A549 (cell line): Measurements from ENCODE around the gene BMI1. TPM values are rescaled to one million over a fixed set of nuclear protein-coding genes. Genes with fewer than 3 reads are reported as not detected.

ENCODE experiments used
- ATAC-seq, 2 experiments: fragments of 200-7000 bp in 1 of 2; fragments of >200 bp in 1 of 2; cut with Nextera tagmentation in 1 of 2; cut with Tn5 transposase in 1 of 2; 3 replicates each; pipeline versions ENCODE4 v1.8.0 to v1.9.1; 2018 to 2020; ENCODE audit warnings: mild to moderate bottlenecking in 1 of 2, moderate library complexity in 1 of 2
- CTCF ChIA-PET: fragments of 300-600 bp; sonication (Branson Sonifier 250); formaldehyde crosslinking; extraction: SDS; loops from one replicate; lab custom pipeline; 2021; ENCODE audit warnings: antibody characterized with exemption, inconsistent platforms; lab: Yijun Ruan, JAX
- POLR2A ChIA-PET: fragments of 350-600 bp; formaldehyde crosslinking; extraction: SDS; loops from one replicate; lab custom pipeline; 2021; ENCODE audit warnings: antibody characterized with exemption, inconsistent platforms; lab: Yijun Ruan, JAX
- DNase-seq, 2 experiments: peaks; one replicate each; pipeline versions ENCODE4 v3.0.0 to v3.0.0-alpha.2; 2011 to 2016; ENCODE audit warnings: low read depth in 1 of 2, low spot score in 1 of 2
- FAIRE-seq: peaks from 2 replicates; lab custom pipeline; 2011; peaks lifted over from hg19 to GRCh38; lab: Jason Lieb, UNC
- H3K27ac ChIP-seq, 2 experiments: fragments of >200 bp; sonication (Bioruptor Twin); formaldehyde crosslinking; 3 replicates each; pipeline ENCODE4 v1.5.1; 2016 to 2017
- H3K4me1 ChIP-seq: fragments of >200 bp; sonication (Bioruptor Twin); formaldehyde crosslinking; 3 replicates; pipeline ENCODE4 v1.6.1; 2016
- H3K4me2 ChIP-seq: fragments of >200 bp; sonication (Bioruptor Twin); formaldehyde crosslinking; 3 replicates; pipeline ENCODE4 v1.6.1; 2016
- H3K4me3 ChIP-seq: fragments of >200 bp; sonication (Bioruptor Twin); formaldehyde crosslinking; 3 replicates; pipeline ENCODE4 v1.5.1; 2016
- H3K9me3 ChIP-seq: fragments of >200 bp; sonication (Bioruptor Twin); formaldehyde crosslinking; 3 replicates; pipeline ENCODE4 v1.6.1; 2016
- BHLHE40 ChIP-seq: IDR thresholded peaks from 2 replicates; pipeline ENCODE4 v1.6.1; 2012; ENCODE audit warnings: low read depth, low read length, inconsistent platforms
- CBX8 ChIP-seq: fragments of 200-600 bp; sonication (generic); IDR thresholded peaks from 2 replicates; pipeline ENCODE4 v1.6.1; 2016
- CHD2 ChIP-seq: fragments of 150-350 bp; IDR thresholded peaks from 2 replicates; pipeline ENCODE4 v1.6.1; 2014; ENCODE audit warnings: low read length; ENCODE audit not compliant: partially characterized antibody
- CHD4 ChIP-seq: fragments of 200-600 bp; sonication (generic); IDR thresholded peaks from 2 replicates; pipeline ENCODE4 v1.6.1; 2016; ENCODE audit warnings: antibody characterized with exemption, mild to moderate bottlenecking, borderline replicate concordance
- EHMT2 ChIP-seq: fragments of 200-600 bp; sonication (generic); IDR thresholded peaks from 2 replicates; pipeline ENCODE4 v1.6.1; 2016; ENCODE audit warnings: antibody characterized with exemption, low read depth, mild to moderate bottlenecking, moderate library complexity
- FOSB ChIP-seq: fragments of 250-450 bp; sonication (Bioruptor Pico); IDR thresholded peaks from 2 replicates; pipeline ENCODE4 v1.5.0; 2020; ENCODE audit warnings: mild to moderate bottlenecking, moderate library complexity
- FOXS1 ChIP-seq: fragments of 250-450 bp; sonication (Bioruptor Pico); IDR thresholded peaks from 2 replicates; pipeline ENCODE4 v1.5.0; 2020; ENCODE audit warnings: mild to moderate bottlenecking, moderate library complexity
- HDAC2 ChIP-seq: fragments of 200-600 bp; sonication (generic); IDR thresholded peaks from 2 replicates; pipeline ENCODE4 v1.6.1; 2016
- HOXA7 ChIP-seq: fragments of 250-450 bp; sonication (Bioruptor Pico); IDR thresholded peaks from 2 replicates; pipeline ENCODE4 v1.5.0; 2020; ENCODE audit warnings: mild to moderate bottlenecking, moderate library complexity
- HOXB13 ChIP-seq: fragments of 250-450 bp; sonication (Bioruptor Pico); IDR thresholded peaks from 2 replicates; pipeline ENCODE4 v1.5.0; 2020; ENCODE audit warnings: low read depth, mild to moderate bottlenecking, moderate library complexity
- HOXB5 ChIP-seq: fragments of 250-450 bp; sonication (Bioruptor Pico); IDR thresholded peaks from 2 replicates; pipeline ENCODE4 v1.5.0; 2020; ENCODE audit warnings: mild to moderate bottlenecking, moderate library complexity
- JUNB ChIP-seq: fragments of >200 bp; sonication (Bioruptor Twin); formaldehyde crosslinking; IDR thresholded peaks from 2 replicates; pipeline ENCODE4 v1.6.1; 2016
- MAFK ChIP-seq: fragments of 450-650 bp; IDR thresholded peaks from 2 replicates; pipeline ENCODE4 v1.6.1; 2014; ENCODE audit not compliant: partially characterized antibody
- MAZ ChIP-seq: fragments of 150-350 bp; IDR thresholded peaks from 2 replicates; pipeline ENCODE4 v1.6.1; 2014; ENCODE audit warnings: antibody characterized with exemption, low read depth, low read length, borderline replicate concordance
- MYC ChIP-seq: IDR thresholded peaks from 2 replicates; pipeline ENCODE4 v1.6.1; 2012; ENCODE audit warnings: mild to moderate bottlenecking, inconsistent platforms, low read length, improper control_type of control experiment, borderline replicate concordance
- NFE2L2 ChIP-seq: fragments of 150-350 bp; conservative IDR thresholded peaks from 2 replicates; pipeline ENCODE4 v1.6.1; 2014; ENCODE audit warnings: low read length
- NPAS2 ChIP-seq: fragments of 250-450 bp; sonication (Bioruptor Pico); IDR thresholded peaks from 2 replicates; pipeline ENCODE4 v1.8.0; 2022; ENCODE audit warnings: mild to moderate bottlenecking, moderate library complexity, borderline replicate concordance
- PHF8 ChIP-seq: fragments of 200-600 bp; sonication (generic); IDR thresholded peaks from 2 replicates; pipeline ENCODE4 v1.6.1; 2016; ENCODE audit warnings: low read depth, mild to moderate bottlenecking, antibody characterized with exemption, moderate library complexity, borderline replicate concordance
- POLR2AphosphoS2 ChIP-seq: conservative IDR thresholded peaks from 2 replicates; pipeline ENCODE4 v1.6.1; 2012; ENCODE audit warnings: low read length, improper control_type of control experiment, inconsistent platforms
- RAD21 ChIP-seq, 2 experiments: fragments of >200 bp in 1 of 2; sonication (Bioruptor Twin) in 1 of 2; formaldehyde crosslinking in 1 of 2; IDR thresholded peaks in 1 of 2; conservative IDR thresholded peaks in 1 of 2; 2 replicates in 1 of 2; 3 replicates in 1 of 2; pipeline ENCODE4 v1.6.1; 2012 to 2018; ENCODE audit warnings: inconsistent platforms in 1 of 2
- SREBF2 ChIP-seq: fragments of 450-650 bp; IDR thresholded peaks from 2 replicates; pipeline ENCODE4 v1.6.1; 2014; ENCODE audit warnings: mild to moderate bottlenecking, moderate library complexity
- TFCP2L1 ChIP-seq: fragments of 250-450 bp; sonication (Bioruptor Pico); IDR thresholded peaks from 2 replicates; pipeline ENCODE4 v1.5.0; 2021; ENCODE audit warnings: mild to moderate bottlenecking
- TP53 ChIP-seq: fragments of 250-450 bp; sonication (Bioruptor Pico); IDR thresholded peaks from 2 replicates; pipeline ENCODE4 v1.5.0; 2021; ENCODE audit warnings: mild to moderate bottlenecking, moderate library complexity
- ZFP36 ChIP-seq: fragments of 450-650 bp; IDR thresholded peaks from 2 replicates; pipeline ENCODE4 v1.6.1; 2014; ENCODE audit warnings: borderline replicate concordance; ENCODE audit not compliant: partially characterized antibody
- ZNF302 ChIP-seq: fragments of 250-450 bp; sonication (Bioruptor Pico); IDR thresholded peaks from 2 replicates; pipeline ENCODE4 v1.9.0; 2021; ENCODE audit warnings: inconsistent platforms, mild to moderate bottlenecking, moderate library complexity
- ZSCAN20 ChIP-seq: fragments of 250-450 bp; sonication (Bioruptor Pico); IDR thresholded peaks from 2 replicates; pipeline ENCODE4 v1.8.0; 2022; ENCODE audit warnings: mild to moderate bottlenecking, moderate library complexity
- WGBS: methylation state at CpG from one replicate; pipeline ENCODE4 v1.1.6; 2017; ENCODE audit errors: missing lambda C conversion rate; 5-methylcytosine and 5-hydroxymethylcytosine counted together
- polyA plus RNA-seq, 4 experiments: library from polyadenylated mRNA; depleted of rRNA in 3 of 4; stranded (reverse); fragments of >200 nt; fragmentation: RNase III in 1 of 4; extraction: RNeasy Plus Mini Kit Qiagen cat#74134 plus additional on column Dnase treatment in 1 of 4; gene quantifications; 2 replicates in 3 of 4; 3 replicates in 1 of 4; pipeline ENCODE4 v1.2.3, GENCODE V29; 2011 to 2017
- TF ChIP-seq, protein P1 (sequence below): IDR thresholded peaks from 2 replicates; pipeline ENCODE4 v1.6.1; 2012
- TF ChIP-seq, protein P2 (sequence below): fragments of >200 bp; sonication (Bioruptor Twin); formaldehyde crosslinking; IDR thresholded peaks from 2 replicates; pipeline ENCODE4 v1.6.1; 2016
- TF ChIP-seq, protein P3 (sequence below): fragments of 250-450 bp; sonication (Bioruptor Pico); IDR thresholded peaks from 2 replicates; pipeline ENCODE4 v1.5.0; 2021; ENCODE audit warnings: mild to moderate bottlenecking, moderate library complexity, borderline replicate concordance
- TF ChIP-seq, protein P4 (sequence below): fragments of 150-350 bp; IDR thresholded peaks from 2 replicates; pipeline ENCODE4 v1.6.1; 2014; ENCODE audit warnings: low read depth, mild to moderate bottlenecking, low read length
- TF ChIP-seq, protein P5 (sequence below): IDR thresholded peaks from 2 replicates; pipeline ENCODE4 v1.6.1; 2012

Gene BMI1
- polyA plus RNA-seq, 2 of the 4 experiments (the other 2 are of a cell fraction), result 44.4 to 77.3 TPM

DNA sequence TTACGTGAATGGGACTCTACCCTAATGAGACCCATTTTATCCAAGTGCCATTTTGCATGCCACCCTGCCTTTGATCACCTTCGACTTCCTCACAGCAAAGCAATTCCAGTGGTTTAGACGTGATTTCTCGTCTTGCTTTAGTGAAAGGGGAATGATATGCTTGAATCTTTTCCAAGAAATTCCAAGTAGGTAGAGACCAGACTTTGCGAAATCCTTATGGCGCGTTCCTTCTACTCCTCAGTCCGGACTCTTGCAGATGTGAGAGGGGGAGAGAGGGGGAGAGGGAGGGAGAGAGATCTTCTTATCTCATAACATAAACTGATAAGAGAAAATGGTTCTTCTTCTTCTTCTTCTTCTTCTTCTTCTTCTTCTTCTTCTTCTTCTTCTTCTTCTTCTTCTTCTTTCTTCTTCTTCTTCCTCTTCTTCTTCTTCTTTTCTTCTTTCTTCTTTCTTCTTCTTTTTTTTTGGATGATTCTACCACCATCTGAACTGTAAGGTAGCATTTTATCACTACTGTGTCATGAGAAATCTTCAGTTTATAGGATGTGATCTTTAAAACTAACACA is 25.3 kb downstream of the BMI1 start:
- WGBS, result 49% methylated on average over 8 of the region's 8 CpGs
- TF ChIP-seq MAZ (no peak), POLR2AphosphoS2 (no peak), HOXB5 (CRISPR knock-in tag) (no peak), BHLHE40 (no peak), NPAS2 (no peak), FOSB (CRISPR knock-in tag) (no peak), CHD4 (no peak), JUNB (no peak), RAD21 (conservative IDR thresholded peaks at IDR 0.05 in 1 of 2, IDR thresholded peaks at IDR 0.05 in 1 of 2) (no peak), NFE2L2 (no peak), TFCP2L1 (no peak), HOXA7 (no peak), MYC (no peak), ZNF302 (CRISPR knock-in tag) (no peak), HOXB13 (no peak), CBX8 (no peak), ZSCAN20 (CRISPR knock-in tag) (no peak), ZFP36 (no peak)
- TF ChIP-seq, protein P1, sequence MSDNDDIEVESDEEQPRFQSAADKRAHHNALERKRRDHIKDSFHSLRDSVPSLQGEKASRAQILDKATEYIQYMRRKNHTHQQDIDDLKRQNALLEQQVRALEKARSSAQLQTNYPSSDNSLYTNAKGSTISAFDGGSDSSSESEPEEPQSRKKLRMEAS, result no peak
- TF ChIP-seq, protein P2, sequence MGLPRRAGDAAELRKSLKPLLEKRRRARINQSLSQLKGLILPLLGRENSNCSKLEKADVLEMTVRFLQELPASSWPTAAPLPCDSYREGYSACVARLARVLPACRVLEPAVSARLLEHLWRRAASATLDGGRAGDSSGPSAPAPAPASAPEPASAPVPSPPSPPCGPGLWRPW, result no peak
- Histone ChIP-seq H3K4me2 (no peak overlapping the region), H3K27ac (no peak overlapping the region), H3K9me3 (no peaks in the 10 kb centered on the region), H3K4me3 (no peak overlapping the region), H3K4me1 (0 out of 3 replicates have a peak, but pooled peaks cover 4% of the 10 kb centered on the region)
- ChIA-PET CTCF (interaction anchor here (0.8 kb wide), 1 partner anchor 239 kb away, joined by 3 read pairs; no protein-coding TSS in a partner anchor), POLR2A (no interaction called here)
- ATAC-seq (no peak), FAIRE-seq (no peak), DNase-seq (no peak)

DNA sequence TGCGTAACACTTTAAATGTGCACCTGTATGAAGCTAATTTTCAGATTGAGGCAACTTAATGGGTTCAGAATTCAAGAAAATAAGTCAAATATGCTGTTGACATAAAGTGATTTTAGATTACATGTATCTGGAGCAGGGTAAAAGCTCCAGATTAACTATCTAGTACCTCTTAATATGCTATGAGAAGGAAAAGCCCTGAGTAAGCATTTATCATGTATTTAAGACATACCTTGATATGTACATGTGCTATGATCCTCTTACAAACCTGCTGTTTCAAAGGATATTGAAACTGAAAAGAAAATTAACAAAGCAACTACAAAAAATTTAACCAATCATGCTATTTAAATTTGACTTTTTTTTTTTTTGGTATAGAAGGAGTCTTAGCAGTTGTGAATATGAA is 28.9 kb downstream of the BMI1 start:
- Histone ChIP-seq H3K4me3 (no peak overlapping the region), H3K4me2 (no peak overlapping the region), H3K9me3 (no peaks in the 10 kb centered on the region), H3K4me1 (no peaks in the 10 kb centered on the region), H3K27ac (no peak overlapping the region)
- POLR2A ChIA-PET, result interaction anchor here (2.5 kb wide), 1 partner anchor 9 kb away, joined by 14 read pairs; no protein-coding TSS in a partner anchor
- ATAC-seq (no peak), FAIRE-seq (no peak), DNase-seq (no peak)
- CTCF ChIA-PET, result interaction anchor here (0.7 kb wide), 1 partner anchor 640 kb away, joined by 8 read pairs; no protein-coding TSS in a partner anchor
- peak; percentile 91 for TF ChIP-seq MAFK
- no peak for TF ChIP-seq EHMT2
- WGBS, result 92% methylated on average over 1 of the region's 1 CpG

DNA sequence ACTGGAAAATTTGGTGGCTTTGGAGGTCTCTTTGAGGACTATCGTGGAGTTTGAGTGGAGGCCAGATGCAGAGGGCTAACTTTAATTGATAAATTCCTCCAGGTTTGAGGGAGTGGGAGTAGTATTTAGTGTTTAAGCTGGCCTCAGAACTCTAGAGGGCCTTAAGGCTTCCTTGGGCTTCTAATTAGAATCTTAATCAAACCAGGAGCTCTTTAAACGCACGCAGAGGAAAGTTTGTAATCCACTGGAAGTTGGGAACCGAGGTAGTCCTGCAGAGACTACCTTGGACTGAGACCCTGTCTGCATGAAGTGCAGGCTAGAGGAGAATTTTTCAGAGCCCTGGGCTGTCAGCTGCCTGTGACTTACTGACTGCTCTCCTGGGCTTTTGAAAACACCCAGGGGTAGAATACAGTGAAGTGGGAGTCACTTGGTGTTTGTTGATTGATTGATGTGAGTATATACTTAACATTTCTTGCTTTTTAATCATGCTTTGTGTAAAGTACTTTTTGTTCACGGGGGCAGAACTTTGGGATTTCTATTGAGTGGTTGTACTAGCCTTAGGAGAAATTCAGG is 30.3 kb downstream of the BMI1 start:
- no peak for ATAC-seq
- TF ChIP-seq, protein P3, sequence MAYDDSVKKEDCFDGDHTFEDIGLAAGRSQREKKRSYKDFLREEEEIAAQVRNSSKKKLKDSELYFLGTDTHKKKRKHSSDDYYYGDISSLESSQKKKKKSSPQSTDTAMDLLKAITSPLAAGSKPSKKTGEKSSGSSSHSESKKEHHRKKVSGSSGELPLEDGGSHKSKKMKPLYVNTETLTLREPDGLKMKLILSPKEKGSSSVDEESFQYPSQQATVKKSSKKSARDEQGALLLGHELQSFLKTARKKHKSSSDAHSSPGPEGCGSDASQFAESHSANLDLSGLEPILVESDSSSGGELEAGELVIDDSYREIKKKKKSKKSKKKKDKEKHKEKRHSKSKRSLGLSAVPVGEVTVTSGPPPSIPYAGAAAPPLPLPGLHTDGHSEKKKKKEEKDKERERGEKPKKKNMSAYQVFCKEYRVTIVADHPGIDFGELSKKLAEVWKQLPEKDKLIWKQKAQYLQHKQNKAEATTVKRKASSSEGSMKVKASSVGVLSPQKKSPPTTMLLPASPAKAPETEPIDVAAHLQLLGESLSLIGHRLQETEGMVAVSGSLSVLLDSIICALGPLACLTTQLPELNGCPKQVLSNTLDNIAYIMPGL (CRISPR knock-in tag), result no peak
- TF ChIP-seq CHD2 (no peak), FOXS1 (CRISPR knock-in tag) (no peak), TFCP2L1 (no peak), MAZ (no peak), HDAC2 (no peak), TP53 (CRISPR knock-in tag) (no peak), SREBF2 (no peak), NFE2L2 (no peak), FOSB (CRISPR knock-in tag) (no peak), PHF8 (no peak), CHD4 (no peak)
- TF ChIP-seq, protein P4, sequence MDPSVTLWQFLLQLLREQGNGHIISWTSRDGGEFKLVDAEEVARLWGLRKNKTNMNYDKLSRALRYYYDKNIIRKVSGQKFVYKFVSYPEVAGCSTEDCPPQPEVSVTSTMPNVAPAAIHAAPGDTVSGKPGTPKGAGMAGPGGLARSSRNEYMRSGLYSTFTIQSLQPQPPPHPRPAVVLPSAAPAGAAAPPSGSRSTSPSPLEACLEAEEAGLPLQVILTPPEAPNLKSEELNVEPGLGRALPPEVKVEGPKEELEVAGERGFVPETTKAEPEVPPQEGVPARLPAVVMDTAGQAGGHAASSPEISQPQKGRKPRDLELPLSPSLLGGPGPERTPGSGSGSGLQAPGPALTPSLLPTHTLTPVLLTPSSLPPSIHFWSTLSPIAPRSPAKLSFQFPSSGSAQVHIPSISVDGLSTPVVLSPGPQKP, result no peak
- TF ChIP-seq, protein P5, sequence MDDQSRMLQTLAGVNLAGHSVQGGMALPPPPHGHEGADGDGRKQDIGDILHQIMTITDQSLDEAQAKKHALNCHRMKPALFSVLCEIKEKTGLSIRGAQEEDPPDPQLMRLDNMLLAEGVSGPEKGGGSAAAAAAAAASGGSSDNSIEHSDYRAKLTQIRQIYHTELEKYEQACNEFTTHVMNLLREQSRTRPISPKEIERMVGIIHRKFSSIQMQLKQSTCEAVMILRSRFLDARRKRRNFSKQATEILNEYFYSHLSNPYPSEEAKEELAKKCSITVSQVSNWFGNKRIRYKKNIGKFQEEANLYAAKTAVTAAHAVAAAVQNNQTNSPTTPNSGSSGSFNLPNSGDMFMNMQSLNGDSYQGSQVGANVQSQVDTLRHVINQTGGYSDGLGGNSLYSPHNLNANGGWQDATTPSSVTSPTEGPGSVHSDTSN, result no peak
- TF ChIP-seq, protein P2, result no peak

More for the DNA sequence above, 30.3 kb downstream of the BMI1 start:
- H3K27ac ChIP-seq, result no peak overlapping the region
- H3K4me3 ChIP-seq, result no peak overlapping the region
- ChIA-PET CTCF (no interaction called here), POLR2A (interaction anchor here (2.5 kb wide), 1 partner anchor 10 kb away, joined by 14 read pairs; no protein-coding TSS in a partner anchor)
- DNase-seq, result no peak
- 71% methylated on average over 5 of the region's 5 CpGs for WGBS
- no peak for FAIRE-seq
- no peaks in the 10 kb centered on the region for H3K9me3 ChIP-seq
- H3K4me1 ChIP-seq, result no peaks in the 10 kb centered on the region
- no peak overlapping the region for H3K4me2 ChIP-seq
